ENCODE measurements around the gene CLCN5. TPM values are rescaled to one million over a fixed set of nuclear protein-coding genes. Genes with fewer than 3 reads are reported as not detected.

Gene CLCN5
- total RNA-seq, 1 experiment from 2014 or later, result 23.6 TPM

DNA sequence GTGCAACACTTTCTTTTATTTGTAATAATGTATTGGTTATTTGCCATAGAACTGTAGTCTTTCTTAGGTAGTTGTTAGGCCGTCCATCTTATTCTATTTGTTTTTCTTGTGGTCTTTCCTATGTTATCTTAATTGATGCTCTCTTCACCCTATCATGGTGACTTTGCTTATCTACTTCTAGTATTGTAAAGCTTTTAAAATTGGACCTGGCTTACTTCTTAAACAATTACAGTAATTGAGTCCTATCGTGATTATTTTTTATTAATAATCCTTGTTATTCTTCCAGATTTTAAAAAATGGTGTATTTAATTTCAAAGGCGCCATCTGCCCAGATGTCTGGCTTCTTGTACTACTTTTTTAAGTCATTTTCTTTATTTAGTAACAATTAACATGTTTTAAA, 63.7 kb downstream of the CLCN5 start:
- H3K9me3 ChIP-seq (ENCODE audit: control insufficient read depth, insufficient read depth, low read depth, low read length), result no peaks in the 10 kb centered on the region
- TF ChIP-seq TCF7L2 (IDR thresholded peaks at IDR 0.05; ENCODE audit: low read depth, low read length) (no peak), SIN3A (IDR thresholded peaks at IDR 0.05; ENCODE audit: borderline replicate concordance, insufficient read depth, low read depth, low read length) (no peak), POLR2AphosphoS5 (IDR thresholded peaks at IDR 0.05; ENCODE audit: low read depth, low read length) (no peak)
- TF ChIP-seq, protein P1, sequence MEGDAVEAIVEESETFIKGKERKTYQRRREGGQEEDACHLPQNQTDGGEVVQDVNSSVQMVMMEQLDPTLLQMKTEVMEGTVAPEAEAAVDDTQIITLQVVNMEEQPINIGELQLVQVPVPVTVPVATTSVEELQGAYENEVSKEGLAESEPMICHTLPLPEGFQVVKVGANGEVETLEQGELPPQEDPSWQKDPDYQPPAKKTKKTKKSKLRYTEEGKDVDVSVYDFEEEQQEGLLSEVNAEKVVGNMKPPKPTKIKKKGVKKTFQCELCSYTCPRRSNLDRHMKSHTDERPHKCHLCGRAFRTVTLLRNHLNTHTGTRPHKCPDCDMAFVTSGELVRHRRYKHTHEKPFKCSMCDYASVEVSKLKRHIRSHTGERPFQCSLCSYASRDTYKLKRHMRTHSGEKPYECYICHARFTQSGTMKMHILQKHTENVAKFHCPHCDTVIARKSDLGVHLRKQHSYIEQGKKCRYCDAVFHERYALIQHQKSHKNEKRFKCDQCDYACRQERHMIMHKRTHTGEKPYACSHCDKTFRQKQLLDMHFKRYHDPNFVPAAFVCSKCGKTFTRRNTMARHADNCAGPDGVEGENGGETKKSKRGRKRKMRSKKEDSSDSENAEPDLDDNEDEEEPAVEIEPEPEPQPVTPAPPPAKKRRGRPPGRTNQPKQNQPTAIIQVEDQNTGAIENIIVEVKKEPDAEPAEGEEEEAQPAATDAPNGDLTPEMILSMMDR (IDR thresholded peaks at IDR 0.05), result no peak
- TF ChIP-seq, protein P2, sequence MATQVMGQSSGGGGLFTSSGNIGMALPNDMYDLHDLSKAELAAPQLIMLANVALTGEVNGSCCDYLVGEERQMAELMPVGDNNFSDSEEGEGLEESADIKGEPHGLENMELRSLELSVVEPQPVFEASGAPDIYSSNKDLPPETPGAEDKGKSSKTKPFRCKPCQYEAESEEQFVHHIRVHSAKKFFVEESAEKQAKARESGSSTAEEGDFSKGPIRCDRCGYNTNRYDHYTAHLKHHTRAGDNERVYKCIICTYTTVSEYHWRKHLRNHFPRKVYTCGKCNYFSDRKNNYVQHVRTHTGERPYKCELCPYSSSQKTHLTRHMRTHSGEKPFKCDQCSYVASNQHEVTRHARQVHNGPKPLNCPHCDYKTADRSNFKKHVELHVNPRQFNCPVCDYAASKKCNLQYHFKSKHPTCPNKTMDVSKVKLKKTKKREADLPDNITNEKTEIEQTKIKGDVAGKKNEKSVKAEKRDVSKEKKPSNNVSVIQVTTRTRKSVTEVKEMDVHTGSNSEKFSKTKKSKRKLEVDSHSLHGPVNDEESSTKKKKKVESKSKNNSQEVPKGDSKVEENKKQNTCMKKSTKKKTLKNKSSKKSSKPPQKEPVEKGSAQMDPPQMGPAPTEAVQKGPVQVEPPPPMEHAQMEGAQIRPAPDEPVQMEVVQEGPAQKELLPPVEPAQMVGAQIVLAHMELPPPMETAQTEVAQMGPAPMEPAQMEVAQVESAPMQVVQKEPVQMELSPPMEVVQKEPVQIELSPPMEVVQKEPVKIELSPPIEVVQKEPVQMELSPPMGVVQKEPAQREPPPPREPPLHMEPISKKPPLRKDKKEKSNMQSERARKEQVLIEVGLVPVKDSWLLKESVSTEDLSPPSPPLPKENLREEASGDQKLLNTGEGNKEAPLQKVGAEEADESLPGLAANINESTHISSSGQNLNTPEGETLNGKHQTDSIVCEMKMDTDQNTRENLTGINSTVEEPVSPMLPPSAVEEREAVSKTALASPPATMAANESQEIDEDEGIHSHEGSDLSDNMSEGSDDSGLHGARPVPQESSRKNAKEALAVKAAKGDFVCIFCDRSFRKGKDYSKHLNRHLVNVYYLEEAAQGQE (IDR thresholded peaks at IDR 0.05; ENCODE audit: insufficient read depth in 1 of 2, low read depth in 2 of 2, low read length in 1 of 2), result no peak
- in situ Hi-C loops (cut with HindIII; ENCODE audit: low pct_unique_long_range_greater_than_20kb, low sequenced_read_pairs), result no loop called here
- no peaks in the 10 kb centered on the region for H3K36me3 ChIP-seq (ENCODE audit: control insufficient read depth, insufficient read depth, low read length)
- no peak overlapping the region for H3K4me3 ChIP-seq (ENCODE audit: low read depth in 2 of 2, low read length in 2 of 2)
- POLR2A ChIA-PET, result no interaction called here
- no peak for DNase-seq (ENCODE audit: low read depth, low spot score)
- no TSS peak for BruUV-seq (replicated peaks)
- no peak overlapping the region for H3K27ac ChIP-seq (ENCODE audit: low read length)
- CTCF ChIA-PET, result no interaction called here
- no peaks in the 10 kb centered on the region for H3K4me1 ChIP-seq (ENCODE audit: control insufficient read depth, insufficient read depth, low read length)
- no peak for ATAC-seq
- H3K27me3 ChIP-seq (ENCODE audit: control insufficient read depth, insufficient read depth, low read length), result no peaks in the 10 kb centered on the region
- intact Hi-C loops (cut with micrococcal nuclease; ENCODE audit: unreplicated experiment), result no loop called here

DNA sequence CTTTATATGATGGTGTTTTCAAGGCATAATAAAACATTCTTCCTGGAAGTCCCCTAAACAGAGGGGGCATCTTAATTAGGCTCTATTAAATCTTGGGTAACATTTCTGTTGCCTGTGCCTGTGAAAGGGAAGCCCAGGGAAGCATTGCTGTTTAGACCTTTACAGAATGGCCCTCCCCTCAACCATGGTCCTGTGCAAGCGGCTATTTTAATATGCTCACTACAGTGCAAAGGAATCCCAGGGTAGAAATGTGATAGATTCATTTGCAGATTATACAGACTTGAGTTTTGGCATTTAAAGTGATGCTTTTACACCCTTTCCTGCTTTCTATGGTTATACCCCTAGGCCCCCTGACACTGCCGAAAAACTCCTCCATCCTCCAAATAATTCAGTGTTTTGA, 65.3 kb downstream of the CLCN5 start:
- TF ChIP-seq, protein P2 (IDR thresholded peaks at IDR 0.05; ENCODE audit: insufficient read depth in 1 of 2, low read depth in 2 of 2, low read length in 1 of 2), result no peak
- TF ChIP-seq, protein P1 (IDR thresholded peaks at IDR 0.05), result no peak
- Histone ChIP-seq H3K36me3 (ENCODE audit: control insufficient read depth, insufficient read depth, low read length) (no peaks in the 10 kb centered on the region), H3K27me3 (ENCODE audit: control insufficient read depth, insufficient read depth, low read length) (no peaks in the 10 kb centered on the region), H3K9me3 (ENCODE audit: control insufficient read depth, insufficient read depth, low read depth, low read length) (no peaks in the 10 kb centered on the region), H3K4me3 (ENCODE audit: low read depth in 2 of 2, low read length in 2 of 2) (no peak overlapping the region), H3K27ac (ENCODE audit: low read length) (no peak overlapping the region), H3K4me1 (ENCODE audit: control insufficient read depth, insufficient read depth, low read length) (no peaks in the 10 kb centered on the region)
- intact Hi-C loops (cut with micrococcal nuclease; ENCODE audit: unreplicated experiment) (no loop called here), in situ Hi-C loops (cut with HindIII; ENCODE audit: low pct_unique_long_range_greater_than_20kb, low sequenced_read_pairs) (no loop called here)
- POLR2A ChIA-PET, result no interaction called here
- DNase-seq (ENCODE audit: low read depth, low spot score) (no peak), ATAC-seq (no peak)
- BruUV-seq (replicated peaks), result no TSS peak
- CTCF ChIA-PET, result no interaction called here
